HepG2 (cell line): Measurements from ENCODE around the gene ZDHHC7. TPM values are rescaled to one million over a fixed set of nuclear protein-coding genes. Genes with fewer than 3 reads are reported as not detected.

Source experiments
- ATAC-seq: fragments of 200-7000 bp; cut with Tn5 transposase; 3 replicates; pipeline ENCODE4 v1.9.1; 2020; ENCODE audit warnings: mild to moderate bottlenecking, moderate library complexity
- BruUV-seq: library from RNA; stranded (reverse); fragments of 400-500 nt; replicated peaks from 2 replicates; lab custom pipeline; 2021; lab: Mats Ljungman, UMichigan
- CTCF ChIA-PET: fragments of 300-600 bp; formaldehyde crosslinking; extraction: SDS; loops from one replicate; lab custom pipeline; 2021; ENCODE audit warnings: low total read pairs, inconsistent platforms, low intra/inter-chr PET ratio; lab: Yijun Ruan, JAX
- POLR2A ChIA-PET: fragments of 350-600 bp; sonication (Branson Sonifier 250); formaldehyde crosslinking; loops from one replicate; lab custom pipeline; 2020; ENCODE audit warnings: antibody characterized with exemption, inconsistent platforms; lab: Yijun Ruan, JAX
- DNase-seq: peaks from one replicate; pipeline ENCODE4 v3.0.0-alpha.2; 2015; ENCODE audit warnings: low spot score
- FAIRE-seq: peaks from 3 replicates; lab custom pipeline; 2011; peaks lifted over from hg19 to GRCh38; lab: Jason Lieb, UNC
- H2AFZ ChIP-seq: one replicate; pipeline ENCODE4 v1.6.1; 2011; ENCODE audit warnings: low read length, inconsistent platforms
- H3K27ac ChIP-seq: fragments of 300-600 bp; 3 replicates; pipeline ENCODE4 v1.8.0; 2011; ENCODE audit warnings: mixed run types, mild to moderate bottlenecking, mixed read lengths, low read length, inconsistent platforms; ENCODE audit not compliant: insufficient read depth; ENCODE audit errors: extremely low read length
- H3K27me3 ChIP-seq, 2 experiments: fragments of 200-600 bp in 1 of 2; 2 replicates in 1 of 2; 3 replicates in 1 of 2; pipeline versions ENCODE4 v1.6.0 to v1.8.0; 2011; ENCODE audit warnings: low read length in 2 of 2, mild to moderate bottlenecking in 2 of 2, moderate library complexity in 2 of 2, inconsistent platforms in 1 of 2; ENCODE audit not compliant: insufficient read depth in 2 of 2, control insufficient read depth in 1 of 2
- H3K36me3 ChIP-seq, 2 experiments: fragments of 200-600 bp in 1 of 2; replicated peaks in 1 of 2; 2 replicates in 1 of 2; 3 replicates in 1 of 2; pipeline versions ENCODE4 v1.5.1 to v1.8.0; 2011; ENCODE audit warnings: low read length in 2 of 2, inconsistent platforms in 1 of 2; ENCODE audit not compliant: insufficient read depth in 2 of 2, control insufficient read depth in 1 of 2
- H3K4me1 ChIP-seq: 2 replicates; pipeline ENCODE4 v1.5.1; 2012; ENCODE audit warnings: low read length, inconsistent platforms; ENCODE audit not compliant: insufficient read depth
- H3K4me2 ChIP-seq: 2 replicates; pipeline ENCODE4 v1.6.0; 2011; ENCODE audit warnings: low read depth, low read length, inconsistent platforms
- H3K4me3 ChIP-seq, 3 experiments: fragments of 200-600 bp in 1 of 3; sonication (generic), shearing (Covaris generic) in 1 of 3; replicated peaks in 1 of 3; 2 replicates each; pipeline ENCODE4 v1.5.1; 2011 to 2016; ENCODE audit warnings: low read length in 3 of 3, inconsistent platforms in 2 of 3, low read depth in 2 of 3, mild to moderate bottlenecking in 2 of 3, control low read depth in 1 of 3, mixed read lengths in 1 of 3; ENCODE audit not compliant: insufficient read depth in 1 of 3
- H3K79me2 ChIP-seq: one replicate; pipeline ENCODE4 v1.6.1; 2011; ENCODE audit warnings: low read length, inconsistent platforms; ENCODE audit not compliant: insufficient read depth
- H3K9ac ChIP-seq: 2 replicates; pipeline ENCODE4 v1.6.0; 2011; ENCODE audit warnings: mild to moderate bottlenecking, low read depth, low read length, inconsistent platforms; ENCODE audit not compliant: insufficient read depth
- H3K9me3 ChIP-seq: 2 replicates; pipeline ENCODE4 v1.5.1; 2012; ENCODE audit warnings: mild to moderate bottlenecking, low read length
- H4K20me1 ChIP-seq: 2 replicates; pipeline ENCODE4 v1.6.0; 2011; ENCODE audit warnings: inconsistent platforms, mild to moderate bottlenecking, low read length, moderate library complexity; ENCODE audit not compliant: insufficient read depth
- FOSL1 ChIP-seq: sonication (generic); formaldehyde crosslinking; IDR thresholded peaks from 2 replicates; pipeline ENCODE4 v1.9.0; 2021; ENCODE audit warnings: missing genetic modification reagents, borderline replicate concordance
- FOXP1 ChIP-seq, 2 experiments: fragments of 450-650 bp in 1 of 2; IDR thresholded peaks; 2 replicates each; pipeline ENCODE4 v1.6.1; 2017 to 2018; ENCODE audit warnings: antibody characterized with exemption in 1 of 2
- KAT7 ChIP-seq: IDR thresholded peaks from 2 replicates; pipeline ENCODE4 v1.6.1; 2018; ENCODE audit warnings: borderline replicate concordance, missing compliant biosample characterization
- MAFF ChIP-seq: IDR thresholded peaks from 2 replicates; pipeline ENCODE4 v1.6.1; 2011; ENCODE audit warnings: low read depth, low read length, improper control_type of control experiment
- NFYB ChIP-seq: sonication (generic); formaldehyde crosslinking; IDR thresholded peaks from 2 replicates; pipeline ENCODE4 v1.4.0; 2020; ENCODE audit warnings: missing genetic modification reagents
- NFYC ChIP-seq: IDR thresholded peaks from 2 replicates; pipeline ENCODE4 v1.6.1; 2016; ENCODE audit warnings: missing genetic modification reagents, missing compliant biosample characterization
- PAF1 ChIP-seq: IDR thresholded peaks from 2 replicates; pipeline ENCODE4 v1.6.1; 2016; ENCODE audit warnings: missing genetic modification reagents, missing compliant biosample characterization
- SATB2 ChIP-seq: sonication (generic); formaldehyde crosslinking; IDR thresholded peaks from 2 replicates; pipeline ENCODE4 v1.5.0; 2020; ENCODE audit warnings: missing genetic modification reagents
- SYNCRIP ChIP-seq: fragments of 200-400 bp; formaldehyde crosslinking; IDR thresholded peaks from 2 replicates; pipeline ENCODE4 v1.6.1; 2018; ENCODE audit warnings: mild to moderate bottlenecking, low read depth, low read length; ENCODE audit not compliant: insufficient read depth
- ZNF124 ChIP-seq: sonication (generic); formaldehyde crosslinking; IDR thresholded peaks from 2 replicates; pipeline ENCODE4 v1.4.0; 2020; ENCODE audit warnings: missing genetic modification reagents
- ZNF235 ChIP-seq: sonication (generic); formaldehyde crosslinking; IDR thresholded peaks from 2 replicates; pipeline ENCODE4 v1.8.1; 2023; ENCODE audit warnings: mild to moderate bottlenecking, missing genetic modification reagents, borderline replicate concordance
- ZNF24 ChIP-seq: fragments of 450-650 bp; IDR thresholded peaks from 2 replicates; pipeline ENCODE4 v1.6.1; 2017; ENCODE audit warnings: antibody characterized with exemption, mild to moderate bottlenecking
- ZNF331 ChIP-seq: sonication (generic); formaldehyde crosslinking; IDR thresholded peaks from 2 replicates; pipeline ENCODE4 v1.4.0; 2020; ENCODE audit warnings: missing genetic modification reagents
- ZNF431 ChIP-seq: sonication (generic); formaldehyde crosslinking; IDR thresholded peaks from 2 replicates; pipeline ENCODE4 v1.9.0; 2022; ENCODE audit warnings: missing genetic modification reagents, low read depth, mild to moderate bottlenecking, borderline replicate concordance
- ZNF615 ChIP-seq: sonication (generic); formaldehyde crosslinking; IDR thresholded peaks from 2 replicates; pipeline ENCODE4 v1.5.0; 2020; ENCODE audit warnings: mild to moderate bottlenecking, missing genetic modification reagents, borderline replicate concordance
- ZNF670 ChIP-seq: sonication (generic); formaldehyde crosslinking; IDR thresholded peaks from 2 replicates; pipeline ENCODE4 v1.8.0; 2022; ENCODE audit warnings: mild to moderate bottlenecking, missing genetic modification reagents, borderline replicate concordance
- WGBS: methylation state at CpG from one replicate; pipeline ENCODE4 v1.1.6; 2017; ENCODE audit warnings: low lambda C conversion rate; 5-methylcytosine and 5-hydroxymethylcytosine counted together
- in situ Hi-C: cut with HindIII; loops from 2 replicates; pipeline ENCODE4 v1.10.0; 2017; ENCODE audit warnings: low pct_unique_long_range_greater_than_20kb; ENCODE audit not compliant: extremely low pct_ligation_motif_present
- intact Hi-C: fragments of 100-400 bp; cut with micrococcal nuclease; formaldehyde crosslinking; loops from one replicate; pipeline ENCODE4 v1.10.0; 2022; ENCODE audit not compliant: unreplicated experiment
- polyA plus RNA-seq, 8 experiments: library from polyadenylated mRNA; depleted of rRNA in 3 of 8; stranded (reverse) in 7 of 8; unstranded in 1 of 8; fragments of >200 nt; fragmentation: Illumina TruSeq in 4 of 8; extraction: Trizol in 4 of 8; gene quantifications; 2 replicates each; pipeline versions ENCODE4 v1.2.1 to v1.2.3, GENCODE V29; 2011 to 2016; ENCODE audit warnings: low read depth in 4 of 8, missing spikeins in 1 of 8, mixed read lengths in 1 of 8; ENCODE audit not compliant: insufficient read depth in 1 of 8
- total RNA-seq, 5 experiments: library from RNA; depleted of rRNA; stranded (reverse); fragments of >200 nt; fragmentation: Illumina TruSeq; extraction: Trizol; gene quantifications; 2 replicates each; pipeline ENCODE4 v1.2.3, GENCODE V29; 2016; ENCODE audit warnings: low read depth in 1 of 5
- TF ChIP-seq, protein P1 (sequence below): sonication (generic); formaldehyde crosslinking; IDR thresholded peaks from 2 replicates; pipeline ENCODE4 v1.8.0; 2022; ENCODE audit warnings: mild to moderate bottlenecking, missing genetic modification reagents, borderline replicate concordance
- TF ChIP-seq, protein P2 (sequence below): sonication (generic); formaldehyde crosslinking; IDR thresholded peaks from 2 replicates; pipeline ENCODE4 v1.5.1; 2020; ENCODE audit warnings: mild to moderate bottlenecking, missing genetic modification reagents
- TF ChIP-seq, protein P3 (sequence below): sonication (generic); formaldehyde crosslinking; IDR thresholded peaks from 2 replicates; pipeline ENCODE4 v1.4.0; 2020; ENCODE audit warnings: mild to moderate bottlenecking, missing genetic modification reagents
- TF ChIP-seq, protein P4 (sequence below): sonication (generic); formaldehyde crosslinking; IDR thresholded peaks from 2 replicates; pipeline ENCODE4 v1.5.0; 2020; ENCODE audit warnings: mild to moderate bottlenecking, missing genetic modification reagents

ZDHHC7 gene
- total and polyA plus RNA-seq, 2 of the 13 experiments (the other 11 are each of a cell fraction or from before 2014, with no cell fraction given): 46.8 to 67.6 TPM

DNA sequence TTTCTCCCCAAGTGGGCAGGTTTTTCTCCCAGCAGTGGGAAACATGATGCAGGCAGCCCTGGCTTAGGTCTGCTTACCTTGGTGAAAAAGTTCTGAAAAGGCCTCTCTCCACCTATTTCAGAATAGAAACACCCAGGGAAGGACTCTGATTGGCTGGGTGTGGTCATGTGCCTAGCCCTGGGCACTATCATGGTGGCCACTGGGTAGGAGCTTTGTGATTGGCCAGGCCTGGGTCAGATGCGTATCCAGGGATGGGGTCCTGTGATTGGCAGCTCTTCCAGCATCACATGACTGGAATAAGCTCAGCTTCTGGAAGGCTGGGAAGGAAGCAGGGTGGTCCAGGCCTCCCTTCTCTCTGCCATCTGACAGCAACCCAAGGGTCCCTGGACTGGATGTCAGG, 53.5 kb downstream of the ZDHHC7 start:
- H3K9me3 ChIP-seq: no peaks in the 10 kb centered on the region
- H3K4me1 ChIP-seq: peaks cover 45% of the 10 kb centered on the region
- in situ Hi-C loops: no loop called here
- H4K20me1 ChIP-seq: no peaks in the 10 kb centered on the region
- no peaks in the 10 kb centered on the region for H3K79me2 ChIP-seq
- peaks cover 0 to 6% of the 10 kb centered on the region in 2 experiments; a peak in 4 of 5 replicates for H3K27me3 ChIP-seq
- no peak overlapping the region for H3K27ac ChIP-seq
- H3K4me3 ChIP-seq: no peak overlapping the region
- no peak for ATAC-seq
- DNase-seq: no peak
- FAIRE-seq: no peak
- no TSS peak for BruUV-seq
- intact Hi-C loops: no loop called here
- no peak overlapping the region for H3K9ac ChIP-seq
- POLR2A ChIA-PET: no interaction called here
- 67% methylated on average over 1 of the region's 1 CpG for WGBS
- CTCF ChIA-PET: interaction anchor here (1.6 to 1.9 kb wide), 2 partner anchors 13 to 33 kb away, joined by 6 to 9 read pairs; no protein-coding TSS in a partner anchor
- H3K36me3 ChIP-seq: no peaks in the 10 kb centered on the region
- H2AFZ ChIP-seq: no peak overlapping the region
- H3K4me2 ChIP-seq: no peak overlapping the region
- TF ChIP-seq, protein P1, sequence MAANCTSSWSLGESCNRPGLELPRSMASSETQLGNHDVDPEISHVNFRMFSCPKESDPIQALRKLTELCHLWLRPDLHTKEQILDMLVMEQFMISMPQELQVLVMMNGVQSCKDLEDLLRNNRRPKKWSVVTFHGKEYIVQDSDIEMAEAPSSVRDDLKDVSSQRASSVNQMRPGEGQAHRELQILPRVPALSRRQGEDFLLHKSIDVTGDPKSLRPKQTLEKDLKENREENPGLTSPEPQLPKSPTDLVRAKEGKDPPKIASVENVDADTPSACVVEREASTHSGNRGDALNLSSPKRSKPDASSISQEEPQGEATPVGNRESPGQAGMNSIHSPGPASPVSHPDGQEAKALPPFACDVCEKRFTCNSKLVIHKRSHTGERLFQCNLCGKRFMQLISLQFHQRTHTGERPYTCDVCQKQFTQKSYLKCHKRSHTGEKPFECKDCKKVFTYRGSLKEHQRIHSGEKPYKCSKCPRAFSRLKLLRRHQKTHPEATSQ: no peak
- TF ChIP-seq KAT7 (no peak), MAFF (no peak), ZNF670 (CRISPR knock-in tag) (no peak), FOXP1 (IDR thresholded peaks at IDR 0.05) (no peak), FOXP1 (CRISPR knock-in tag; IDR thresholded peaks at IDR 0.05) (no peak), ZNF431 (CRISPR knock-in tag) (no peak), FOSL1 (CRISPR knock-in tag) (no peak), NFYC (CRISPR knock-in tag) (peak; percentile 37; the same call in 1 of the 2 replicates), NFYB (CRISPR knock-in tag) (peak; percentile 37; the same call in 1 of the 2 replicates), ZNF24 (no peak), ZNF124 (no peak), ZNF331 (CRISPR knock-in tag) (no peak), ZNF235 (CRISPR knock-in tag) (no peak), ZNF615 (CRISPR knock-in tag) (no peak), SYNCRIP (no peak), PAF1 (CRISPR knock-in tag) (no peak), SATB2 (CRISPR knock-in tag) (no peak)
- TF ChIP-seq, protein P2, sequence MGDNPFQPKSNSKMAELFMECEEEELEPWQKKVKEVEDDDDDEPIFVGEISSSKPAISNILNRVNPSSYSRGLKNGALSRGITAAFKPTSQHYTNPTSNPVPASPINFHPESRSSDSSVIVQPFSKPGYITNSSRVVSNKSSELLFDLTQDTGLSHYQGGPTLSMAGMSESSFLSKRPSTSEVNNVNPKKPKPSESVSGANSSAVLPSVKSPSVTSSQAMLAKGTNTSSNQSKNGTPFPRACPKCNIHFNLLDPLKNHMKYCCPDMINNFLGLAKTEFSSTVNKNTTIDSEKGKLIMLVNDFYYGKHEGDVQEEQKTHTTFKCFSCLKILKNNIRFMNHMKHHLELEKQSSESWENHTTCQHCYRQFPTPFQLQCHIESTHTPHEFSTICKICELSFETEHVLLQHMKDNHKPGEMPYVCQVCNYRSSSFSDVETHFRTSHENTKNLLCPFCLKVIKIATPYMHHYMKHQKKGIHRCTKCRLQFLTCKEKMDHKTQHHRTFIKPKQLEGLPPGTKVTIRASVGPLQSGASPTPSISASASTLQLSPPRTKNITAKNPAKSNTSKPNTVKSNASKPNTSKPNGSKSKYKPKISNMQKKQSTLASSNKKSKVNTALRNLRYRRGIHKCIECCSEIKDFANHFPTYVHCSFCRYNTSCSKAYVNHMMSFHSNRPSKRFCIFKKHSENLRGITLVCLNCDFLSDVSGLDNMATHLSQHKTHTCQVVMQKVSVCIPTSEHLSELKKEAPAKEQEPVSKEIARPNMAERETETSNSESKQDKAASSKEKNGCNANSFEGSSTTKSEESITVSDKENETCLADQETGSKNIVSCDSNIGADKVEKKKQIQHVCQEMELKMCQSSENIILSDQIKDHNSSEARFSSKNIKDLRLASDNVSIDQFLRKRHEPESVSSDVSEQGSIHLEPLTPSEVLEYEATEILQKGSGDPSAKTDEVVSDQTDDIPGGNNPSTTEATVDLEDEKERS (CRISPR knock-in tag): no peak
- TF ChIP-seq, protein P3, sequence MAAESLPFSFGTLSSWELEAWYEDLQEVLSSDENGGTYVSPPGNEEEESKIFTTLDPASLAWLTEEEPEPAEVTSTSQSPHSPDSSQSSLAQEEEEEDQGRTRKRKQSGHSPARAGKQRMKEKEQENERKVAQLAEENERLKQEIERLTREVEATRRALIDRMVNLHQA (CRISPR knock-in tag): no peak
- TF ChIP-seq, protein P4, sequence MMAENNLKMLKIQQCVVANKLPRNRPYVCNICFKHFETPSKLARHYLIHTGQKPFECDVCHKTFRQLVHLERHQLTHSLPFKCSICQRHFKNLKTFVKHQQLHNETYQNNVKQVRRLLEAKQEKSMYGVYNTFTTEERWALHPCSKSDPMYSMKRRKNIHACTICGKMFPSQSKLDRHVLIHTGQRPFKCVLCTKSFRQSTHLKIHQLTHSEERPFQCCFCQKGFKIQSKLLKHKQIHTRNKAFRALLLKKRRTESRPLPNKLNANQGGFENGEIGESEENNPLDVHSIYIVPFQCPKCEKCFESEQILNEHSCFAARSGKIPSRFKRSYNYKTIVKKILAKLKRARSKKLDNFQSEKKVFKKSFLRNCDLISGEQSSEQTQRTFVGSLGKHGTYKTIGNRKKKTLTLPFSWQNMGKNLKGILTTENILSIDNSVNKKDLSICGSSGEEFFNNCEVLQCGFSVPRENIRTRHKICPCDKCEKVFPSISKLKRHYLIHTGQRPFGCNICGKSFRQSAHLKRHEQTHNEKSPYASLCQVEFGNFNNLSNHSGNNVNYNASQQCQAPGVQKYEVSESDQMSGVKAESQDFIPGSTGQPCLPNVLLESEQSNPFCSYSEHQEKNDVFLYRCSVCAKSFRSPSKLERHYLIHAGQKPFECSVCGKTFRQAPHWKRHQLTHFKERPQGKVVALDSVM (CRISPR knock-in tag): no peak
